HG02852 (cell line): Measurements from ENCODE around the gene CD40LG.
A peak's percentile ranks its signal among the peaks of the same experiment; 100 is the strongest.

Experiments used
- ATAC-seq: cut with Tn5 transposase; IDR thresholded peaks from one replicate; pipeline ENCODE4 v1.9.1; 2021; ENCODE audit warnings: mild to moderate bottlenecking, moderate library complexity; ENCODE audit not compliant: unreplicated experiment

Gene CD40LG

DNA sequence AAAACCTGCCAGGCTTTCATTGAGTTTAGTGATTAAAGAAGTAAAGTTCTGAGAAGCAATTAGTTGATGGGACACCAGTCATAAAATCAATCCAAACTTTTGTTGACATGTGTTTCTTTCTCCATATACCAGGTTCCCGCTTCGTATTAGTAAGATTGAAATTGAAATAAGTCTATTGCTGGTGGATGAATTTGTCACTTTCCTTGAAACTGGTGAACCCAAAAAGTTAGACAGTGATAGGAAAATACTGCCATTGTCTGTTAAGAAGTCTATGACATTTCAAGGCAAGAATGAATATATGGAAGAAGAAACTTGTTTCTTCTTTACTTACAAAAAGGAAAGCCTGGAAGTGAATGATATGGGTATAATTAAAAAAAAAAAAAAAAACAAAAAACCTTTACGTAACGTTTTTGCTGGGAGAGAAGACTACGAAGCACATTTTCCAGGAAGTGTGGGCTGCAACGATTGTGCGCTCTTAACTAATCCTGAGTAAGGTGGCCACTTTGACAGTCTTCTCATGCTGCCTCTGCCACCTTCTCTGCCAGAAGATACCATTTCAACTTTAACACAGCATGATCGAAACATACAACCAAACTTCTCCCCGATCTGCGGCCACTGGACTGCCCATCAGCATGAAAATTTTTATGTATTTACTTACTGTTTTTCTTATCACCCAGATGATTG is at the start of gene CD40LG:
Gene CD40LG, plus strand, starts transcription at position 482 of the 684 bp plus-strand sequence. Its CDS starts 91 bp downstream, at position 573.
- no peak for ATAC-seq

DNA sequence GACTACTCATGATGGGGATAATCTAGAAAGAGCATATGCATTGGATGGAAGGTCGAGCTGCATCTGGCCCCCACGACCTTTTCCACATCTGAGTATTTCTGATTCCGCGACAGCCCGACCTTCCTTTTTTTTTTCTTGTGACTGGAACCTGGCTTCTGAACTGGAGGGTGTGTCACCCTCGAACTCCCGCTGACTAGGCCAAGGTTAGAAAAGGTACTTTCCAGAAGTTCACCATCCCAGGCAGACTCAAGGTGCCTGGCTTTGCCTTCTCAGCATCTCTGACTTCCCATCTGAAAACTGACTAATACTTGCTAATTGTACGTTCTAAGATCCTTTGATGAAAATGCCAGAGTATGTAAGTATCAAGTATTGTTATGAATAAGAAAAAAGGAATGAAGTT is 49.3 kb upstream of the CD40LG start:
- ATAC-seq: no peak

DNA sequence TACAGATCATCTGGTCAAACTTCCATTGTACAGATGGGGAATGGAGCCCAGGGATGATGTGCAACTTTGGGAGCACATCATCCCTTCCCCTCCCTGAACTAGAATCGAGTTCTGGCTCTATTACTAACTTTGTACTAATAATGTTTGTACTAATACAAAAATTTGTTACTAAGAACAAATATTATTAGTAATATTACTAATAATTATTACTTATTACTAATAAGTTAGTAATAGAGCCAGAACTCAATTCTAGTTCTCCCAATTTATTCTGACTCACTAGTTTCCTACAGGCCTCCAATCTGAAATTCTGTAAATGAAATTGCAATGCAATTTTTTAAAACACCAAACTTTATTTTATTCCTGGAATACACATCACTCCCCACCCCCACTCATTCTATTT is 47.9 kb upstream of the CD40LG start:
- no peak for ATAC-seq

- no peak for ATAC-seq
These were observed 40.7 kb upstream of the CD40LG start for GRCh38 chrX:136607236-136607635.

GRCh38 chrX:136608295-136608933 is 39.5 kb upstream of the CD40LG start:
- ATAC-seq: no peak

DNA sequence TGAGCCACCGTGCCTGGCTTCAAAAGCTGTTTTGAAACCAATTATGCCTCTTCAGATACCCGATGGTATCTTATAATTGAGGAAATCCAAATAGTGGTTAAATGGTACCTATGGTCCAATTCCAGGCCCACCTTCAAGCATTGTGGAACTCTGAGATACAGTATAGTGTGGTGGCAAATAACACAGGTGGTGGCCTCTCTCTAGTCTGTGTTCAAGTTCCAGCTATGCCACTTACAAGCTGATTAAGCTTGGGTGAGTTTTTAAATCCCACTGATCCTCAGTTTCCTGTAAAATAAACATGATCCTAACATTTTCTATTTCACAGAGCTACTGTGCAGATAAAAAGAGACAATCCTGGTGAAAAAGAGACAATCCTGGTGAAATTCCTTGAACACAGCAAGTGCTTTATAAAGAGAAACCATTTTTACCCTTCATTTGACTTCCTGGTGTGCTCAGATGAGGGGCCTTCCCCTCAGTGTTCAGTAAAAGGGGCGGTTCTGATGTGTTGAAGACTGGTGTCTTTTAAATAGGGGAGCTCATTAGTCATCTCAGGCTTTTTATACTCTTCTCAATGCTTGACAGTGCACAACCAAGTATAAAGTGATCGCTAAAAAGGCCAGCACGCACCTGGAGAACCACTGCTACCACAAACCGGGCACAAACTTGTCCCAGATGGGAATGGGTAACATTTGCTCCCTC is 30.8 kb upstream of the CD40LG start:
- peak; percentile 99 for ATAC-seq

- no peak for ATAC-seq
These were observed 28.0 kb upstream of the CD40LG start for GRCh38 chrX:136619899-136620505.

GRCh38 chrX:136620780-136621179 is 27.2 kb upstream of the CD40LG start:
- ATAC-seq: no peak

GRCh38 chrX:136622568-136622967 is 25.4 kb upstream of the CD40LG start:
- ATAC-seq: no peak

DNA sequence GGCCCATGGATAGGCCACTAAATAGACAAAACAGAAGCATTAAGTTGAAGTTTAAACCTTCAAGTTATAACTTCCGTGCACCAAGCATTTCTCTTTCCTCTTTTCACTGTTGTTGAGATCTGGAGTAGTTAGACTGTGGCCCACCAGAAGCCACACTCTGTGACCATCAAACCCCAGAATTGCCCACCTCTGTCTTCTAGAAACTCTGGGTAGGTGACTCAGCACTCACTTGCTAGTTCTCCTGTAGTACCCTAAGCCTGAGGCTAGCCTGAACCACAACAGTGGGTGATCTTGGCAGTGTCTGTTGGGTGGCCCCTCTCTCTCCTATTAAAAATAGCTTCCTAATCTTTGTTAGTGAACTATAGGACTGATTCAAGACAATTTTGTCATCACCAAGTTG is 24.6 kb upstream of the CD40LG start:
- no peak for ATAC-seq

DNA sequence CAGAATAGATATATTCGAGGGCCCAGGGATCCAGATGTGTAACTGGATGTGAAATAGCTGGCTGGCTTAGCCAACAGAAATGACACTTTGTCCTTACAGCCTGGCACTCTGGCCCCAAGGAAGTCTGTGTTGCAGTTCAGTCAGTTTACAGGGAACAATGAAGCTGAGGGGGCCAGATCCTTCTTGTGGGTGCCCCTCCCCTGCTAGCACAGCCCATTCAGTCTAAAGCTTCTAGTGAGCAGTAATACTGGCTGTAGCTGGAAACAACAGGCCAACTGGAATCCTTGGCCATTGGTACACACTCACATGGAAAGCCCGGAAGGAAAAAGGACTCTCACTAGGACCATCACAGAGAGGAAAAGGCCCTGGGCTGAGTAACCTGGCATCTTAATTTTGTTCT is 22.7 kb upstream of the CD40LG start:
- no peak for ATAC-seq

DNA sequence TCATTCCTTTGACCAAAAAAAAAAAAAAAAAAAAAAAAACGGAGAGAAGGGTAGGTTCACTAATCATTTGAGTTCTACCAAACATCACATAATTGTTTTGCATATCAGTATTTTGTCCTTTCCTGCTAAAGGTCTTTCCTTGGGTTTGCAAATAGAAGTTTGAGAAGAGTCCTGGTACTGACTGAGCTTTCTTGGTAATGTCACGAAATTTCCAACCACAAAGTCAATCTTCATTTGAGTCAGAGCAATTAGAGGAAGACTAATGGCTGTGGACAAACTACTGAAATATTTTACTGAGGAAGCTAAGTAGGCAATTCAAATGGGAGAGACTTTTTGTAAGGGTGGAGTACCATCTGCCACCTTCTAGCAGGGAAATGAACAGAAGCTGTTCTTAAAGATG is 21.7 kb upstream of the CD40LG start:
- peak; percentile 65 for ATAC-seq

GRCh38 chrX:136626891-136627290 is 21.1 kb upstream of the CD40LG start:
- no peak for ATAC-seq

DNA sequence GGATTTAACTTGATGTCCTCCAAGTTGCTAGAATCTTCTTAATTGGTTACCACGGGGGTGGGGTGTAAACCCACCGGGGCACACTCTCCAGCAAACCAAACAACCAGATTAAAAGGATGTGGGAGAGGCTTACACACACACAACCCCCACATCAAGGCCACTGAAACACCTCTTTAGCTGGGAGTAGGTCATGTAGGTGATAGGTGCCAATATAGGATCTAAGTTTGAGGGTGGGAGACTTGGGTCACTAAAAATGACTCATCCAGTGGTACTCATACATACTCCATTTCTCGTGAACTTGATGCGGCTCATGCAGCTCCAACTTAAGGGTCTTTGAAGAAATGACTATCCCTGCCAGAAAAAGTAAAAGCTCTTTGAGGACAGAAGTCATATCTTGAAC is 20.5 kb upstream of the CD40LG start:
- no peak for ATAC-seq

DNA sequence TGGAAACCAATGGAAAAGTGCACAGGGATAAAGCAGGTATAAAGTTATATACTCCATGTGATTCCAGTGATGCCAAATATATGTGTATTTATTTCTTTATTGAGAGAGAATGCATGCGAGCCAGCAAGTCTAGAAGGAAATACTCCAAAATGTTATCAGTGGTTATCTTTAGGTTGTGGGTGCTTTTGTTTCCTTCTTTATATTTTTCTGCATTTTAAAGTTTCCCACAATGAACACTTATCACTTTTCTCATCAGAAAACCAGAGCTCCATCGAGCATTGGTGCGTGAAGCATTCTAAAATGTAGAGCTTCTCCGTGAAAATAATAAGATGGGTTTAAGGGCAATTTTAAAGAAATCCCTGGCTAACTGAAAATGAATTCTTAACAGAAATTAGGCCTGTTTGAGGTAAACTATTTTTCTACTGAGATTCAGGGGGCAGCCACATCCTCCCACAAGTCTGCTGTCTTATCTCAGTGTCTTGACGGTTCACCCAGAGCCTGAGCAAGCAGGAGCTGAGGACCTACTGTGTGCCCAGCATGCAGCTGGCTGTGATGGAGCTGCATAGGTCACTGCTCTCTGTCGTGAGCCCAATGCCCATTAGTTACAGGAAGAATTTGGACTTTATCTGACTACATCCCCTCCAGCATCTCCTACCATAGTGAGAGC is 18.7 kb upstream of the CD40LG start:
- ATAC-seq: no peak

DNA sequence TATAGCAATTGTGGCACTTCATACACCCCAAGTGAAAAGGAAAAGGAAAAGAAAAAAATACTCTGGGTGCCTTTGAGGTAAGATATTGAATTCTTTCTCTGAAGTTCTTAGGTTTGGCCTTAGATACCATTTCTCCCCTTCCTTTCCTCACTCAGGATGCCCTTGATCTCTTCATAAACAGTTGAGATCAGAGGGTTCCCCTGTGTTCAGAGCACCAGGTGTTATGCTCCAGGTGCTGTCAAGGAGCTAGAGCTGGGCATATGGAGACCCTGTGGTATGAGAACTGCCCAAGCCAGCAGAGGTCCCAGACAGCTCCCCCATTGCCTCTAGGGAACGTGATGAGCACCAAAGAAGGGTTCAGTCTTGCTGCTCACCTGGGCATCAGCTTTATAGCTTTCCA is 17.1 kb upstream of the CD40LG start:
- no peak for ATAC-seq

DNA sequence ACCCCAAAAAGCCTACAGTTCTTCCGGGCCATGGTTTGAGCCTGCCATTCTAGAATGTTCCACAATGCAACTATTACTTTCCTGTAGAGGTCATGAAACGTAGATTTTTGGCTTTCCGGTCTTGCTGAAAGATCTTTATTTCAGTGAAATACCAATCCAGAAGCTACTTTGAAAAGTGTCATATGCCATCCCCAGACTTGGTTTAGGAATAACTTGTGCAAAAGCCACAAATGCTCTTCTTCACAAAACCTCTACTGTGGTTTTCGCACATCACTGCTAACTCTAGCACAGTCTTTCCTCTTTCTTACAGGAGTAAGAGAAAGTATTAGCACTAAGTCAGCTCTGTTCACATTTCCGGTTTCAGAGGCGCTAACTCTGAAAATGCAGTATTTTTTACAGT is 12.7 kb upstream of the CD40LG start:
- no peak for ATAC-seq

GRCh38 chrX:136636121-136636520 is 11.8 kb upstream of the CD40LG start:
- ATAC-seq: no peak

DNA sequence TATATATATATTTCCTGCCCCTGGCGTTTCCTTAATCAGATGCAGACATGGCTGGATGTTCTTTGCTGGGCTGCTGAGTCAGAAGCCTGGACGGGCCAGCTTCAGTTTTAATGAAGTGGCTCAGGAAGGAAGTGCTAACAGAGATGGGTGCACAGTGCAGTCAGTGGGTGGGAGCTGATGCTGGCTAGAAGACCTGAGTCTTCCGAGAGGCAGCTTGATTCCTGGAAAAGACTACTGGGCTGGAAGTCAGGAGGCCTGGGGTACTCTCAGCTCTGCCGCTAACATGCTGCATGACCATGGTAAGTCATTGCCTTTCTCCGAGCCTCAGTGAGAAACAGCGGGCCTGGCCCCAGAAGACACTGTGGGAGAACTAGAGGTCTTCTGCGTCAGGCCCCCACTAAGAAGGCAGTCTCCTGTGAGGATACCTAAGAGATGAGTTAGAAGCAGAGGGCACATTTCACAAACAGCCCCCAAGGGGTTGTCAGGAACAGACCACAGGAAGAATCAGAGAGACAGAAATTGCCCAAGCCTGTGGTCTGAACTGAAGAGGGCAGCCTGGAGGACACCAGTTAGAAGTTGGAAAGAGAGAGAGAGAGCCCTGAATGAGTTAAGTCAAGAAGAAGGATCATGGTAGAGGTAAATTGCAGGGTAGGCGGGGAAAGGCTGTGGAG is 8.3 kb upstream of the CD40LG start:
- ATAC-seq: no peak

- no peak for ATAC-seq
These were observed 4.7 kb upstream of the CD40LG start for GRCh38 chrX:136643243-136643642.
